Measurements from ENCODE around the gene GSE1.

GRCh38 chr16:85677383-85677967, 64.4 kb downstream of the GSE1 start:
- TF ChIP-seq, protein P1, sequence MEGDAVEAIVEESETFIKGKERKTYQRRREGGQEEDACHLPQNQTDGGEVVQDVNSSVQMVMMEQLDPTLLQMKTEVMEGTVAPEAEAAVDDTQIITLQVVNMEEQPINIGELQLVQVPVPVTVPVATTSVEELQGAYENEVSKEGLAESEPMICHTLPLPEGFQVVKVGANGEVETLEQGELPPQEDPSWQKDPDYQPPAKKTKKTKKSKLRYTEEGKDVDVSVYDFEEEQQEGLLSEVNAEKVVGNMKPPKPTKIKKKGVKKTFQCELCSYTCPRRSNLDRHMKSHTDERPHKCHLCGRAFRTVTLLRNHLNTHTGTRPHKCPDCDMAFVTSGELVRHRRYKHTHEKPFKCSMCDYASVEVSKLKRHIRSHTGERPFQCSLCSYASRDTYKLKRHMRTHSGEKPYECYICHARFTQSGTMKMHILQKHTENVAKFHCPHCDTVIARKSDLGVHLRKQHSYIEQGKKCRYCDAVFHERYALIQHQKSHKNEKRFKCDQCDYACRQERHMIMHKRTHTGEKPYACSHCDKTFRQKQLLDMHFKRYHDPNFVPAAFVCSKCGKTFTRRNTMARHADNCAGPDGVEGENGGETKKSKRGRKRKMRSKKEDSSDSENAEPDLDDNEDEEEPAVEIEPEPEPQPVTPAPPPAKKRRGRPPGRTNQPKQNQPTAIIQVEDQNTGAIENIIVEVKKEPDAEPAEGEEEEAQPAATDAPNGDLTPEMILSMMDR (IDR thresholded peaks at IDR 0.05): no peak
- TF ChIP-seq EP300 (IDR thresholded peaks at IDR 0.05) (no peak), POLR2AphosphoS5 (IDR thresholded peaks at IDR 0.05) (no peak)
